ENCODE data around the gene WDR46.

The WDR46 gene

GRCh38 chr6:33298773-33299236 is 9.8 kb upstream of the WDR46 start, which contains the start of gene RGL2 (continued):
- TF ChIP-seq KLF1 (tag by site-specific recombination; IDR thresholded peaks at IDR 0.05): 0 out of 2 replicates have a peak, but pooled peaks have one; percentile 5
- no peak; the same call in 1 of the 2 replicates for TF ChIP-seq ZNF76 (tag by site-specific recombination; IDR thresholded peaks at IDR 0.05; ENCODE audit: borderline replicate concordance, low read depth)
- no peak for TF ChIP-seq ZNF112 (tag by site-specific recombination; IDR thresholded peaks at IDR 0.05)

- Histone ChIP-seq H3K4me3 (ENCODE audit: low read depth, low read length) (peak overlapping the region; percentile 74), H3K36me3 (ENCODE audit: control insufficient read depth in 2 of 2, insufficient read depth in 1 of 2, low read length in 2 of 2) (peaks cover 7 to 34% of the 10 kb centered on the region in 2 experiments; a peak in 2 of 3 replicates), H3K4me1 (ENCODE audit: control insufficient read depth, insufficient read depth, low read length) (no peaks in the 10 kb centered on the region), H3K9me3 (ENCODE audit: control insufficient read depth, insufficient read depth, low read depth, low read length) (no peaks in the 10 kb centered on the region), H3K27ac (ENCODE audit: extremely low read depth, low read depth, low read length) (peak overlapping the region; percentile 91; the same call in 1 of the 2 replicates)
- CTCF ChIA-PET: interaction anchor here (0.8 to 1.9 kb wide), 9 partner anchors 9 to 116 kb away, joined by 3 to 53 read pairs (median 6); partner anchors contain the start of genes B3GALT4, PFDN6, TAPBP and WDR46
- POLR2A ChIA-PET: interaction anchor here (0.5 to 3.6 kb wide), 17 partner anchors 9 to 347 kb away, joined by 3 to 57 read pairs (median 8); partner anchors contain the start of genes B3GALT4, HSD17B8, PFDN6 and PHF1
- TF ChIP-seq ZNF830 (tag by site-specific recombination; IDR thresholded peaks at IDR 0.05; ENCODE audit: low read depth): no peak
- TF ChIP-seq ZNF175 (tag by site-specific recombination; IDR thresholded peaks at IDR 0.05): no peak
- no peak; the same call in 1 of the 2 replicates for TF ChIP-seq PATZ1 (tag by site-specific recombination; IDR thresholded peaks at IDR 0.05)
- peak; percentile 77 for TF ChIP-seq ZNF398 (tag by site-specific recombination; IDR thresholded peaks at IDR 0.05)
- no peak; the same call in 1 of the 2 replicates for TF ChIP-seq WT1 (tag by site-specific recombination; IDR thresholded peaks at IDR 0.05)
- no peak for TF ChIP-seq ZNF146 (tag by site-specific recombination; IDR thresholded peaks at IDR 0.05)
- no peak for TF ChIP-seq HOXD13 (CRISPR knock-in tag; IDR thresholded peaks at IDR 0.05; ENCODE audit: borderline replicate concordance)
- no peak for TF ChIP-seq ZNF140 (tag by site-specific recombination; IDR thresholded peaks at IDR 0.05)
- no peak for TF ChIP-seq ZNF2 (tag by site-specific recombination; IDR thresholded peaks at IDR 0.05)
- peak; percentile 93; the same call in 1 of the 2 replicates for TF ChIP-seq ZBTB48 (tag by site-specific recombination; IDR thresholded peaks at IDR 0.05)
- TF ChIP-seq ZNF37A (tag by site-specific recombination; IDR thresholded peaks at IDR 0.05): no peak
- TF ChIP-seq ZNF433 (tag by site-specific recombination; IDR thresholded peaks at IDR 0.05; ENCODE audit: low read depth): no peak
- no peak for TF ChIP-seq ZNF19 (tag by site-specific recombination; IDR thresholded peaks at IDR 0.05; ENCODE audit: low read depth)
- no peak for TF ChIP-seq ZNF658 (tag by site-specific recombination; IDR thresholded peaks at IDR 0.05)
- TF ChIP-seq REST (tag by site-specific recombination; IDR thresholded peaks at IDR 0.05): no peak
- TF ChIP-seq ZIC2 (tag by site-specific recombination; IDR thresholded peaks at IDR 0.05): peak; percentile 54; the same call in 1 of the 2 replicates
- peak; percentile 89 for TF ChIP-seq ZNF335 (tag by site-specific recombination; conservative IDR thresholded peaks at IDR 0.05)
- no peak for TF ChIP-seq ZNF501 (tag by site-specific recombination; IDR thresholded peaks at IDR 0.05)
- no peak for TF ChIP-seq ZNF23 (tag by site-specific recombination; IDR thresholded peaks at IDR 0.05; ENCODE audit: borderline replicate concordance)
- no peak for TF ChIP-seq ZNF560 (tag by site-specific recombination; IDR thresholded peaks at IDR 0.05; ENCODE audit: borderline replicate concordance)
- no peak; the same call in 1 of the 2 replicates for TF ChIP-seq SP3 (tag by site-specific recombination; IDR thresholded peaks at IDR 0.05)
- TF ChIP-seq SP2 (tag by site-specific recombination; IDR thresholded peaks at IDR 0.05): peak; percentile 32
- TF ChIP-seq ZNF529 (tag by site-specific recombination; IDR thresholded peaks at IDR 0.05; ENCODE audit: insufficient replicate concordance): no peak
- TF ChIP-seq ZNF692 (tag by site-specific recombination; IDR thresholded peaks at IDR 0.05): peak; percentile 16; the same call in 1 of the 2 replicates
Observed at GRCh38 chr6:33297956-33298772, 9.1 kb upstream of the WDR46 start.

All from HEK293 (cell line).